ENCODE results near the gene MAB21L4. TPM values are rescaled to one million over a fixed set of nuclear protein-coding genes. Genes with fewer than 3 reads are reported as not detected.

Gene MAB21L4
- total RNA-seq, 2 experiments from 2014 or later = not detected

DNA sequence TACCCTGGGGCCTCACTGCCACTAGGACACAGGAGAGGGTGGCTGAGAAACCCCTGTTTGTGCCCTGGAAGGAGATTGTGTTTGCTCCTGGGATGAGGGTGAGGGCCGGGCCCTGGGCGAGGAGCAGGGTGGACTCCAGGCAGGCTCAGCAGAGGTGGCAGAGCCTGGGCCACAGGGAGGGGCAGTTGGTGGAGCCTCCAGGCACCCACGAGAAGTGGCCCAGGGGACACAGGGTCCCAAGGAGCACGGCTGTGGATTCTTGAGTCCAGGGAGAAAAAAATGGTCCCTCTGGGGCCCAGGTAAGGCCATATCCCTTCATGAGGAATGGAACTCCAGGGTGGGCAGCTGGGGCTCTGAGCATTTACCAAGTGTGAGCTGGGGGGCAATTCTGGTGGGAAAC, 8.3 kb downstream of the MAB21L4 start:
- intact Hi-C loops (cut with micrococcal nuclease; ENCODE audit: unreplicated experiment) = no loop called here
- H2AFZ ChIP-seq (ENCODE audit: low read length) = no peak overlapping the region
- no peak for TF ChIP-seq EZH2phosphoT487 (IDR thresholded peaks at IDR 0.05; ENCODE audit: borderline replicate concordance, low read depth, low read length)
- TF ChIP-seq, protein P1, sequence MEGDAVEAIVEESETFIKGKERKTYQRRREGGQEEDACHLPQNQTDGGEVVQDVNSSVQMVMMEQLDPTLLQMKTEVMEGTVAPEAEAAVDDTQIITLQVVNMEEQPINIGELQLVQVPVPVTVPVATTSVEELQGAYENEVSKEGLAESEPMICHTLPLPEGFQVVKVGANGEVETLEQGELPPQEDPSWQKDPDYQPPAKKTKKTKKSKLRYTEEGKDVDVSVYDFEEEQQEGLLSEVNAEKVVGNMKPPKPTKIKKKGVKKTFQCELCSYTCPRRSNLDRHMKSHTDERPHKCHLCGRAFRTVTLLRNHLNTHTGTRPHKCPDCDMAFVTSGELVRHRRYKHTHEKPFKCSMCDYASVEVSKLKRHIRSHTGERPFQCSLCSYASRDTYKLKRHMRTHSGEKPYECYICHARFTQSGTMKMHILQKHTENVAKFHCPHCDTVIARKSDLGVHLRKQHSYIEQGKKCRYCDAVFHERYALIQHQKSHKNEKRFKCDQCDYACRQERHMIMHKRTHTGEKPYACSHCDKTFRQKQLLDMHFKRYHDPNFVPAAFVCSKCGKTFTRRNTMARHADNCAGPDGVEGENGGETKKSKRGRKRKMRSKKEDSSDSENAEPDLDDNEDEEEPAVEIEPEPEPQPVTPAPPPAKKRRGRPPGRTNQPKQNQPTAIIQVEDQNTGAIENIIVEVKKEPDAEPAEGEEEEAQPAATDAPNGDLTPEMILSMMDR (conservative IDR thresholded peaks at IDR 0.05; ENCODE audit: low read length) = no peak
- DNase-seq (ENCODE audit: low spot score) = no peak
- H3K36me3 ChIP-seq (ENCODE audit: insufficient read depth, low read length) = no peaks in the 10 kb centered on the region
- no TSS peak for BruUV-seq (replicated peaks)
- no peak overlapping the region for H3K4me2 ChIP-seq (ENCODE audit: low read length)
- no peaks in the 10 kb centered on the region for H3K79me2 ChIP-seq (ENCODE audit: insufficient read depth, low read depth, low read length)
- no peak overlapping the region for H3K4me3 ChIP-seq (ENCODE audit: low read depth, low read length, poor library complexity, severe bottlenecking)
- no peaks in the 10 kb centered on the region for H3K9me2 ChIP-seq (ENCODE audit: insufficient read depth, low read length)
- H3K4me1 ChIP-seq (ENCODE audit: insufficient read depth, low read length, poor library complexity, severe bottlenecking) = no peaks in the 10 kb centered on the region
- H4K20me1 ChIP-seq (ENCODE audit: insufficient read depth, low read length) = no peaks in the 10 kb centered on the region
- H3K9me3 ChIP-seq (ENCODE audit: low read length) = no peaks in the 10 kb centered on the region
- CTCF ChIA-PET (ENCODE audit: unreplicated experiment) = no interaction called here
- POLR2A ChIA-PET = no interaction called here
- H3K27ac ChIP-seq (ENCODE audit: low read depth, low read length, poor library complexity, severe bottlenecking) = no peak overlapping the region

DNA sequence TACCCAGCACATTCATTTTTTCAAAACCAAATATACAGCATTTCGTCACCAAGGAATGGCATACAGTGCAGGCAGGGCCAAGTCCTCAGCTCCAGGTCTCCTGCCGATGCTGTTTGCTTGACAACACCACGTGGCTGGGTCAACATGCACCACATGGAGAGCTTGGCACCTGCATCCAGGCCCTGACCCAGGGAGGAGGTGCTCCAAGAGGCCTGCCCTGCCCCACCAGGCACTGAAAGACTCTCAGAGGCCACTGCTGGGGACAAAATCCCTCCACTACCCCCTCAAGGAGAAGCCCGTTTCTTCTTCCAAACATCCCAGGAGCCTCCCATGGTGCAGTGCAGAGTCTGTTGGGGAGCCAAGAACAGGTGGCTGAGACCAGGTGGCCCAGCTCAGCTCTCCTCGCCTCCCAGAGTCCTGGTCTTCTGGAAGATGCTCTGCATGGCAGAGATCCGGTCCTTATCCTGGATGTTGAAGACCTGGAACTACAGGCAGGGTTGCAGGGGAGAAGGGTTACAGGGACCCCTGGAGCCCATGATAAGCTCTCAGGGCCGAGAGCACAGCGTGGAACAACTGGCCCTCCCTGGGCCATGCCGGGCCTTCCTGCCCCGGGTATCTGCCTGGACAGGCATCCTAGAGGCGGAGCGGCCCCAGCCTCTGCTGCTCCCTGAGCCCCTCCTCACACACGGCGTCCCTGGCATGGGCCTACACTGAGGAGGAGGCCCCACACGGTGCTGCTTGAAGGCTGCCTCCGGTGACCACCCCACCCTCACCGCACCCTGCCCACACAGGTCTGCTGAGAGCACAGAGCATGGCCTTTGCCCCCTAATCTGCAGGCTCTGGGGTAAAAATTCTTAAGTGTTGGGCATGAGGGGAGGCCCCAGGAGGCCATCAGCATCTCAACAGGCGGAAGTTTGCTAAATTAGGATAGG, 9.0 kb downstream of the MAB21L4 start:
- Histone ChIP-seq H3K9me2 (ENCODE audit: insufficient read depth, low read length) (no peaks in the 10 kb centered on the region), H3K27ac (ENCODE audit: low read depth, low read length, poor library complexity, severe bottlenecking) (no peak overlapping the region), H3K4me2 (ENCODE audit: low read length) (no peak overlapping the region), H2AFZ (ENCODE audit: low read length) (no peak overlapping the region), H4K20me1 (ENCODE audit: insufficient read depth, low read length) (no peaks in the 10 kb centered on the region), H3K9me3 (ENCODE audit: low read length) (no peaks in the 10 kb centered on the region), H3K36me3 (ENCODE audit: insufficient read depth, low read length) (no peaks in the 10 kb centered on the region), H3K4me1 (ENCODE audit: insufficient read depth, low read length, poor library complexity, severe bottlenecking) (no peaks in the 10 kb centered on the region), H3K4me3 (ENCODE audit: low read depth, low read length, poor library complexity, severe bottlenecking) (no peak overlapping the region), H3K79me2 (ENCODE audit: insufficient read depth, low read depth, low read length) (no peaks in the 10 kb centered on the region)
- no peak for DNase-seq (ENCODE audit: low spot score)
- TF ChIP-seq EZH2phosphoT487 (IDR thresholded peaks at IDR 0.05; ENCODE audit: borderline replicate concordance, low read depth, low read length) = no peak
- TF ChIP-seq, protein P1 (conservative IDR thresholded peaks at IDR 0.05; ENCODE audit: low read length) = no peak
- ChIA-PET CTCF (ENCODE audit: unreplicated experiment) (no interaction called here), POLR2A (no interaction called here)
- intact Hi-C loops (cut with micrococcal nuclease; ENCODE audit: unreplicated experiment) = no loop called here
- no TSS peak for BruUV-seq (replicated peaks)

DNA sequence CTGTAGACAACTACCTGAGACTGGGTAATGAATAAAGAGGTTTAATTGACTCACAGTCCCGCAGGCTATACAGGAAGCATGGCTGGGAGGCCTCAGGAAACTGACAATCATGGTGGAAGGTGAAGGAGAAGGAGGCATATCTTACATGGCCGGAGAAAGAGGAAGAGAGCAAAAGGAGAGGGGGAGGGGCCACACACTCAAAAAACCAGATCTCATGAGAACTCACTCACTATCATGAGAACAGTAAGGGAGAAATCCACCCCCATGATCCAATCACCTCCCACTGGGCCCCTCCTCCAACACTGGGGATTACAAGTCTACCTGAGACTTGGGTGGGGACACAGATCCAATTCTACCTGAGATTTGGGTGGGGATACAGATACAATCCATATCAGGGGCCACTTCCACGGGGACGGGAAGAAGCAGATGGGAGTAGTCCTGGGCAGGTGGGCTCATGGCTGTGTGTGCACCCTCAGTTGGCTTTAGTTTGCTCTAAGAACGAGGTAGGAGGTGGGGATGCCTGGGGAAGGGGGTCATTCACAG, 9.9 kb downstream of the MAB21L4 start:
- Histone ChIP-seq H3K9me3 (ENCODE audit: low read length) (no peaks in the 10 kb centered on the region), H2AFZ (ENCODE audit: low read length) (no peak overlapping the region), H3K4me2 (ENCODE audit: low read length) (no peak overlapping the region), H3K36me3 (ENCODE audit: insufficient read depth, low read length) (no peaks in the 10 kb centered on the region), H3K4me3 (ENCODE audit: low read depth, low read length, poor library complexity, severe bottlenecking) (no peak overlapping the region), H3K4me1 (ENCODE audit: insufficient read depth, low read length, poor library complexity, severe bottlenecking) (no peaks in the 10 kb centered on the region), H3K27ac (ENCODE audit: low read depth, low read length, poor library complexity, severe bottlenecking) (no peak overlapping the region), H3K79me2 (ENCODE audit: insufficient read depth, low read depth, low read length) (no peaks in the 10 kb centered on the region), H3K9me2 (ENCODE audit: insufficient read depth, low read length) (no peaks in the 10 kb centered on the region), H4K20me1 (ENCODE audit: insufficient read depth, low read length) (no peaks in the 10 kb centered on the region)
- TF ChIP-seq, protein P1 (conservative IDR thresholded peaks at IDR 0.05; ENCODE audit: low read length) = no peak
- TF ChIP-seq EZH2phosphoT487 (IDR thresholded peaks at IDR 0.05; ENCODE audit: borderline replicate concordance, low read depth, low read length) = no peak
- CTCF ChIA-PET (ENCODE audit: unreplicated experiment) = no interaction called here
- no peak for DNase-seq (ENCODE audit: low spot score)
- BruUV-seq (replicated peaks) = no TSS peak
- intact Hi-C loops (cut with micrococcal nuclease; ENCODE audit: unreplicated experiment) = no loop called here
- POLR2A ChIA-PET = no interaction called here

Data from OCI-LY7 (cell line).